Upper lobe of left lung (tissue), 4 donors: ENCODE results near the gene CSNK1G1.

Experiments used
- CTCF ChIP-seq, 6 experiments: fragments of 450-650 bp in 4 of 6; fragments of 200-600 bp in 2 of 6; sonication (generic) in 2 of 6; IDR thresholded peaks; one replicate each; pipeline ENCODE4 v1.5.1; 2016 to 2019; ENCODE audit warnings: antibody characterized with exemption in 6 of 6
- EP300 ChIP-seq, 4 donors: sonication (generic); formaldehyde crosslinking; IDR thresholded peaks; one replicate each; pipeline ENCODE4 v1.5.1; 2017; ENCODE audit warnings: antibody characterized with exemption in 4 of 4, control low read depth in 2 of 4
- POLR2A ChIP-seq, 4 donors: fragments of 450-650 bp; IDR thresholded peaks; one replicate each; pipeline ENCODE4 v1.5.1; 2016 to 2017; ENCODE audit warnings: antibody characterized with exemption in 4 of 4, mild to moderate bottlenecking in 2 of 4
- POLR2AphosphoS5 ChIP-seq, 2 donors: sonication (generic); formaldehyde crosslinking; IDR thresholded peaks; one replicate each; pipeline ENCODE4 v1.5.1; 2017; ENCODE audit warnings: antibody characterized with exemption in 2 of 2

- no peak for TF ChIP-seq CTCF (IDR thresholded peaks at IDR 0.05)
- TF ChIP-seq POLR2AphosphoS5 (IDR thresholded peaks at IDR 0.05): no peak
- no peak for TF ChIP-seq POLR2A (IDR thresholded peaks at IDR 0.05)
- TF ChIP-seq EP300 (IDR thresholded peaks at IDR 0.05): no peak
Observed at GRCh38 chr15:64149893-64150578, 205.9 kb downstream of the CSNK1G1 start.
